ENCODE data around the gene MTERF4.

Gene MTERF4

GRCh38 chr2:241132538-241133435, 30.7 kb upstream of the MTERF4 start:
- no peak for DNase-seq

GRCh38 chr2:241131531-241131930, 29.4 kb upstream of the MTERF4 start:
- no peak for DNase-seq

GRCh38 chr2:241130316-241130715, 28.2 kb upstream of the MTERF4 start:
- no peak for DNase-seq

GRCh38 chr2:241129086-241129871, 27.2 kb upstream of the MTERF4 start:
- no peak for DNase-seq

- no peak for DNase-seq
Measured at GRCh38 chr2:241128266-241128665, 26.2 kb upstream of the MTERF4 start.

- no peak for DNase-seq
Measured at GRCh38 chr2:241126771-241127202, 24.7 kb upstream of the MTERF4 start.

GRCh38 chr2:241126201-241126611, 24.1 kb upstream of the MTERF4 start:
- no peak for DNase-seq

GRCh38 chr2:241125626-241126025, 23.5 kb upstream of the MTERF4 start:
- no peak for DNase-seq

- DNase-seq: peak in 1 of 2 donors; percentile 67
Measured at GRCh38 chr2:241123816-241124536, 21.9 kb upstream of the MTERF4 start.

GRCh38 chr2:241122376-241123002, 20.4 kb upstream of the MTERF4 start:
- DNase-seq: no peak

GRCh38 chr2:241121008-241121407, 18.9 kb upstream of the MTERF4 start:
- DNase-seq: no peak

GRCh38 chr2:241120440-241120839, 18.4 kb upstream of the MTERF4 start:
- no peak for DNase-seq

- DNase-seq: no peak
Measured at GRCh38 chr2:241118737-241119505, 16.8 kb upstream of the MTERF4 start.

- DNase-seq: no peak
Measured at GRCh38 chr2:241116606-241117560, 14.8 kb upstream of the MTERF4 start.

- no peak for DNase-seq
Measured at GRCh38 chr2:241115361-241115760, 13.3 kb upstream of the MTERF4 start.

GRCh38 chr2:241114836-241115235, 12.7 kb upstream of the MTERF4 start:
- no peak for DNase-seq

- peak in 1 of 2 donors; percentile 65 for DNase-seq
Measured at GRCh38 chr2:241112592-241112991, 10.5 kb upstream of the MTERF4 start.

GRCh38 chr2:241112046-241112445, 10.0 kb upstream of the MTERF4 start:
- DNase-seq: no peak

GRCh38 chr2:241111440-241111805, 9.3 kb upstream of the MTERF4 start:
- peak in 1 of 2 donors; percentile 43 for DNase-seq

GRCh38 chr2:241110607-241111439, 8.7 kb upstream of the MTERF4 start:
- DNase-seq: no peak

All from CD4-positive, alpha-beta T cell treated with Interferon alpha-2 for 1 hour (primary cell).